GM19395 (cell line): Measurements from ENCODE around the gene FAM200C.
"Not testable (repeated sequence)": the region's sequence is repeated elsewhere in the genome, so short reads cannot be mapped to it uniquely, and the experiment has no call there.

Source experiments
- ATAC-seq: cut with Tn5 transposase; IDR thresholded peaks from one replicate; pipeline ENCODE4 v1.9.1; 2021; ENCODE audit warnings: mild to moderate bottlenecking, moderate library complexity; ENCODE audit not compliant: unreplicated experiment

FAM200C gene

GRCh38 chr5:160399402-160400353 lies at the start of gene FAM200C:
Gene FAM200C (minus strand): TSS chr5:160400054. CDS start chr5:160395490, 4,564 bp downstream.
- peak; percentile 88 for ATAC-seq

GRCh38 chr5:160449458-160449857 lies 49.6 kb upstream of the FAM200C start:
- ATAC-seq: no peak

- ATAC-seq: no peak
Measured at GRCh38 chr5:160448886-160449285, 49.0 kb upstream of the FAM200C start.

- no peak for ATAC-seq
Measured at GRCh38 chr5:160445751-160446150, 45.9 kb upstream of the FAM200C start.

- ATAC-seq: no peak
Measured at GRCh38 chr5:160445132-160445531, 45.3 kb upstream of the FAM200C start.

GRCh38 chr5:160444407-160444806 lies 44.6 kb upstream of the FAM200C start:
- ATAC-seq: no peak

GRCh38 chr5:160442824-160443431 lies 43.1 kb upstream of the FAM200C start:
- ATAC-seq: no peak

GRCh38 chr5:160441311-160441781 lies 41.5 kb upstream of the FAM200C start:
- peak; percentile 15 for ATAC-seq

GRCh38 chr5:160439205-160439600 lies 39.3 kb upstream of the FAM200C start:
- ATAC-seq: peak; percentile 70

GRCh38 chr5:160438316-160439204 lies 38.7 kb upstream of the FAM200C start:
- ATAC-seq: peak; percentile 42

GRCh38 chr5:160437271-160437670 lies 37.4 kb upstream of the FAM200C start:
- ATAC-seq: no peak

- not testable (repeated sequence) for ATAC-seq
Measured at GRCh38 chr5:160436661-160437060, 36.8 kb upstream of the FAM200C start.

GRCh38 chr5:160436017-160436416 lies 36.2 kb upstream of the FAM200C start:
- no peak for ATAC-seq

- ATAC-seq: no peak
Measured at GRCh38 chr5:160435532-160435931, 35.7 kb upstream of the FAM200C start.

- peak; percentile 82 for ATAC-seq
Measured at GRCh38 chr5:160434022-160434531, 34.2 kb upstream of the FAM200C start.

GRCh38 chr5:160432787-160433186 lies 32.9 kb upstream of the FAM200C start:
- no peak for ATAC-seq

GRCh38 chr5:160432196-160432595 lies 32.3 kb upstream of the FAM200C start:
- no peak for ATAC-seq

- ATAC-seq: no peak
Measured at GRCh38 chr5:160427607-160428006, 27.8 kb upstream of the FAM200C start.

- no peak for ATAC-seq
Measured at GRCh38 chr5:160423099-160423498, 23.2 kb upstream of the FAM200C start.

- peak; percentile 73 for ATAC-seq
Measured at GRCh38 chr5:160421625-160422258, 21.9 kb upstream of the FAM200C start, which contains the start of gene PTTG1. Gene PTTG1 (plus strand): TSS chr5:160421855. CDS start chr5:160422313, 458 bp downstream.
